Measurements from ENCODE around the gene HOMER2. TPM values are rescaled to one million over a fixed set of nuclear protein-coding genes. Genes with fewer than 3 reads are reported as not detected.

The HOMER2 gene
- total RNA-seq, 1 experiment from 2014 or later, result 49.4 TPM

DNA sequence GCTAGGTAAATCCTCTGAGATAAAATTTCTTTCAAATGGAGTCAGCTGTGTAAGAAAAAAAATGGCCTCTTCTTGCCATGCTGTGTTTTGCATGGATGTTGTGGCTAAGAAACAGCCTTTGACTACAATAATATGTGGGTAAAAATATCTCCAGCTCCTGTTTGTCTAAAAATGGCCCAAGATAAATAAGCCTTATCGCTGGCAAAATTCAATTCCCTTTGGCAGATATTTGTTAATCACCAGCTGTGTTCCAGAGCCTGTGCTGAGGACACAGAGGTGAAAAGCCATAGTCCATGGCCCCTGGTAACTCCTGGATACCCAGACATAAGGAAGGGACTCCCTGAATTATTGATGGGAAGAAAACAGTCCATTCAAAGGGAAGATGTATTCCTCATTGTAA, 18.2 kb upstream of the HOMER2 start:
- no TSS peak for BruUV-seq (replicated peaks)
- intact Hi-C loops (cut with micrococcal nuclease; ENCODE audit: unreplicated experiment), result no loop called here
- Mint-ChIP-seq H3K9me3 (ENCODE audit: low read depth, unreplicated experiment) (no peaks in the 10 kb centered on the region), H3K27ac (ENCODE audit: unreplicated experiment) (no peak overlapping the region), H3K4me1 (ENCODE audit: low read depth, unreplicated experiment) (no peaks in the 10 kb centered on the region), H3K4me3 (ENCODE audit: low read depth, unreplicated experiment) (no peak overlapping the region), H3K36me3 (ENCODE audit: insufficient read depth, unreplicated experiment) (no peaks in the 10 kb centered on the region), H3K27me3 (ENCODE audit: unreplicated experiment) (no peaks in the 10 kb centered on the region)
- TF ChIP-seq, protein P1, sequence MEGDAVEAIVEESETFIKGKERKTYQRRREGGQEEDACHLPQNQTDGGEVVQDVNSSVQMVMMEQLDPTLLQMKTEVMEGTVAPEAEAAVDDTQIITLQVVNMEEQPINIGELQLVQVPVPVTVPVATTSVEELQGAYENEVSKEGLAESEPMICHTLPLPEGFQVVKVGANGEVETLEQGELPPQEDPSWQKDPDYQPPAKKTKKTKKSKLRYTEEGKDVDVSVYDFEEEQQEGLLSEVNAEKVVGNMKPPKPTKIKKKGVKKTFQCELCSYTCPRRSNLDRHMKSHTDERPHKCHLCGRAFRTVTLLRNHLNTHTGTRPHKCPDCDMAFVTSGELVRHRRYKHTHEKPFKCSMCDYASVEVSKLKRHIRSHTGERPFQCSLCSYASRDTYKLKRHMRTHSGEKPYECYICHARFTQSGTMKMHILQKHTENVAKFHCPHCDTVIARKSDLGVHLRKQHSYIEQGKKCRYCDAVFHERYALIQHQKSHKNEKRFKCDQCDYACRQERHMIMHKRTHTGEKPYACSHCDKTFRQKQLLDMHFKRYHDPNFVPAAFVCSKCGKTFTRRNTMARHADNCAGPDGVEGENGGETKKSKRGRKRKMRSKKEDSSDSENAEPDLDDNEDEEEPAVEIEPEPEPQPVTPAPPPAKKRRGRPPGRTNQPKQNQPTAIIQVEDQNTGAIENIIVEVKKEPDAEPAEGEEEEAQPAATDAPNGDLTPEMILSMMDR (IDR thresholded peaks at IDR 0.05; ENCODE audit: unreplicated experiment), result no peak
- no peak for DNase-seq
- CTCF ChIA-PET, result no interaction called here

DNA sequence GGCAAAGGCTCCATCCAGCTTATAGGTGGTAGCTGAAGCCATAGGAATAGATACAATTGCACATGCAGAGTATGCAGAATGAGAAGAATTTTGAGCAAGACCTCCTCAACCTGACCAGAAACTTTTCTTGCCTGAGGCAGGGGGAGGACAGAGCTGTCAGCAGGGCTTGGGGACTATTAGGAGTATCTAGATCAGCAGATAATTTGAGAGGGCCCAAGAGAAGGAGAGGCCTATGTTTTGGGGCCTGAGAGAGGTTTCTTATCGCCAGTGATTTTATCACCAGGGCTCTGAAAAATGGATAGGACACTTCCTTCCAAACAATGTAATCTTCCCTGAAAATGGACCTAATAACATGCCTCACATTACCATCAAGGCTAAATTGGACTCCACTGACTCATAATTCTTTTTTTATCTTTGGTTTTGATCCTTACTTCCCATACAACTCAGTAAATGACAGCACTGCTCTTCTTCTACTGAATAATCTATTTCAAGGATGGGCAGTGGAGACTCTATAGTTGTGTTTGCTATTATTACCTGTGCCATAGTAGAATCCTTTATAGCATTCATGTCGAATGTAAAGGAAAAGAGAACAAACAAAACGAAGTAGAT, 17.7 kb upstream of the HOMER2 start:
- Mint-ChIP-seq H3K27ac (ENCODE audit: unreplicated experiment) (no peak overlapping the region), H3K27me3 (ENCODE audit: unreplicated experiment) (no peaks in the 10 kb centered on the region), H3K4me1 (ENCODE audit: low read depth, unreplicated experiment) (no peaks in the 10 kb centered on the region), H3K9me3 (ENCODE audit: low read depth, unreplicated experiment) (no peaks in the 10 kb centered on the region), H3K4me3 (ENCODE audit: low read depth, unreplicated experiment) (no peak overlapping the region), H3K36me3 (ENCODE audit: insufficient read depth, unreplicated experiment) (no peaks in the 10 kb centered on the region)
- CTCF ChIA-PET, result interaction anchor here (1.4 kb wide), 1 partner anchor 28 kb away, joined by 3 read pairs; no protein-coding TSS in a partner anchor
- DNase-seq, result no peak
- intact Hi-C loops (cut with micrococcal nuclease; ENCODE audit: unreplicated experiment), result no loop called here
- TF ChIP-seq, protein P1 (IDR thresholded peaks at IDR 0.05; ENCODE audit: unreplicated experiment), result no peak
- BruUV-seq (replicated peaks), result no TSS peak

DNA sequence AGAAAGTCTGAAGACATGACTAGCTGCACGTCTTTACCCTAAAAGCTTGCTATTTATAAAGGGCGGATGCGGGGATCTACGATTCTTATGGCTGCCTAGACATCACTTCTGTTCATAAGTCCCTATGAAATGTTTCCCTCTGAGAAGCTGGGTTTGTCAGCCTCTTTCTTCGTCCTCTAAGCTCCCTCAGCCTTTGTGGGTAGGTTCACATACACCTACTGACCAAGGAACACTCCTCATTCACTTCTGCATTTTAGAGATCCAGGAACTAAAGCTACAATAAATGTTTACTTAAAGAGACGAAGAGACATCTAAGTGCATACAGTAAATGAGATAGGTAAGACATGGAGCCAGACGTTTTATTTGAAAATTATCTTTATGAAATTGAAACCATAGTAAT, 16.8 kb upstream of the HOMER2 start:
- H3K36me3 Mint-ChIP-seq (ENCODE audit: insufficient read depth, unreplicated experiment), result no peaks in the 10 kb centered on the region
- intact Hi-C loops (cut with micrococcal nuclease; ENCODE audit: unreplicated experiment), result no loop called here
- CTCF ChIA-PET, result interaction anchor here (0.5 to 1.4 kb wide), 2 partner anchors 27 to 46 kb away, joined by 3 read pairs; no protein-coding TSS in a partner anchor
- BruUV-seq (replicated peaks), result no TSS peak
- no peak overlapping the region for H3K27ac Mint-ChIP-seq (ENCODE audit: unreplicated experiment)
- no peaks in the 10 kb centered on the region for H3K27me3 Mint-ChIP-seq (ENCODE audit: unreplicated experiment)
- no peak overlapping the region for H3K4me3 Mint-ChIP-seq (ENCODE audit: low read depth, unreplicated experiment)
- H3K9me3 Mint-ChIP-seq (ENCODE audit: low read depth, unreplicated experiment), result no peaks in the 10 kb centered on the region
- TF ChIP-seq, protein P1 (IDR thresholded peaks at IDR 0.05; ENCODE audit: unreplicated experiment), result no peak
- no peaks in the 10 kb centered on the region for H3K4me1 Mint-ChIP-seq (ENCODE audit: low read depth, unreplicated experiment)
- DNase-seq, result no peak

DNA sequence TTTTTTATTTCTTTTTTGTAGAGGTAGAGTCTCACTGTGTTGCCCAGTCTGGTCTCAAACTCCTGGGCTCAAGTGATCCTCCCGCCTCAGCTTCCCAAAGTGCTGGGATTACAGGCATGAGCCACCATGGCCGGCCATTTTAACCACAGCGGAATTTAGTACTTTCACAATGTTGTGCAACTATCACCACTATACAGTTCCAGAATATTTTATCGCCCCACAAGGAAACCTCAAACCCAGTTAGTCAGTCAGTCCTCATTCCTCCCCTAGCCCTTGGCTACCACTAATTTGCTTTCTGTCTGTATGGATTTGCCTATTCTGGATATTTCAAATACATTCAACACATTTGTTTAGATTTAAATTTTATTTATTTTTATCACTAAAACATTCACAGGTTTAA, 15.5 kb upstream of the HOMER2 start:
- intact Hi-C loops (cut with micrococcal nuclease; ENCODE audit: unreplicated experiment), result no loop called here
- Mint-ChIP-seq H3K4me3 (ENCODE audit: low read depth, unreplicated experiment) (no peak overlapping the region), H3K4me1 (ENCODE audit: low read depth, unreplicated experiment) (no peaks in the 10 kb centered on the region), H3K36me3 (ENCODE audit: insufficient read depth, unreplicated experiment) (no peaks in the 10 kb centered on the region), H3K27ac (ENCODE audit: unreplicated experiment) (no peak overlapping the region), H3K9me3 (ENCODE audit: low read depth, unreplicated experiment) (no peaks in the 10 kb centered on the region), H3K27me3 (ENCODE audit: unreplicated experiment) (no peaks in the 10 kb centered on the region)
- no TSS peak for BruUV-seq (replicated peaks)
- CTCF ChIA-PET, result no interaction called here
- no peak for DNase-seq
- TF ChIP-seq, protein P1 (IDR thresholded peaks at IDR 0.05; ENCODE audit: unreplicated experiment), result no peak

Data from Calu3 (cell line).